Kidney epithelial cell (primary cell): ENCODE results near the gene PMEL. TPM values are rescaled to one million over a fixed set of nuclear protein-coding genes. Genes with fewer than 3 reads are reported as not detected.
A peak's percentile ranks its signal among the peaks of the same experiment; 100 is the strongest.

Source experiments
- DNase-seq: peaks from one replicate; pipeline ENCODE4 v3.0.0-alpha.2; 2010; ENCODE audit warnings: low read depth
- H3K27me3 ChIP-seq: 2 replicates; pipeline ENCODE4 v1.6.0; 2011; ENCODE audit warnings: low read length; ENCODE audit not compliant: control insufficient read depth, insufficient read depth
- H3K36me3 ChIP-seq: 2 replicates; pipeline ENCODE4 v1.5.1; 2011; ENCODE audit warnings: low read length; ENCODE audit not compliant: control insufficient read depth, insufficient read depth
- H3K4me3 ChIP-seq: 2 replicates; pipeline ENCODE4 v1.5.1; 2011; ENCODE audit warnings: low read depth, mild to moderate bottlenecking, control low read depth, low read length
- total RNA-seq: library from RNA; depleted of rRNA; stranded (reverse); fragments of >200 nt; gene quantifications from 2 replicates; pipeline ENCODE4 v1.2.3, GENCODE V29; 2015
- TF ChIP-seq, protein P1 (sequence below): IDR thresholded peaks from 2 replicates; pipeline ENCODE4 v1.5.1; 2011; ENCODE audit warnings: mild to moderate bottlenecking, moderate library complexity, low read length, control low read depth, inconsistent platforms; ENCODE audit not compliant: insufficient read depth, poor library complexity, severe bottlenecking

PMEL gene
- 0.96 and 1.1 TPM in 2 replicates for total RNA-seq

DNA sequence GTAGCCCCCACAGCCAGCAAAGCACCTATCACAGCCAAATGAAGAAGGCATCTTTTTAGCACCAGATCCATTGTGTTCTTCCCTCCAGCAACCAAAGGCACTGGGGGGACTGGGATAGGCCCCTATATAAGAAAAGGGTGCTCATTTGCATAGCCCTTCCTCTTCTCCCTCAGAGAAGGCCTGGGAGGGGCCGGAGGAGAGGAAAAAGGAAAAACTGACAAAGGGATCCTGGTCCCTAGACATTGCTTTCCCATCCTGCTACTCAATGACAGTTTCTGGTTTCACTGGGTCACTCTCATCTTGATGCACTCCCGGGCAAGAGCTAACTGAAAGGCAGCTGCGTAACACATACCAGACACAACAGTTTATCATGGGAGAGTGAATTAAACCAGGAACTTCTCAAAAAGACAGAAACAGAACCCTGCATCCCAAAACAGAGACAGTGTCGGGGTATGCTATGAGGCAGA is at the start of gene PMEL:
Gene PMEL (minus strand): TSS at position 102 of the 467 bp plus-strand sequence. CDS start 31 bp downstream, at position 71.
- no peak for DNase-seq
- no peaks in the 10 kb centered on the region for H3K36me3 ChIP-seq
- TF ChIP-seq, protein P1, sequence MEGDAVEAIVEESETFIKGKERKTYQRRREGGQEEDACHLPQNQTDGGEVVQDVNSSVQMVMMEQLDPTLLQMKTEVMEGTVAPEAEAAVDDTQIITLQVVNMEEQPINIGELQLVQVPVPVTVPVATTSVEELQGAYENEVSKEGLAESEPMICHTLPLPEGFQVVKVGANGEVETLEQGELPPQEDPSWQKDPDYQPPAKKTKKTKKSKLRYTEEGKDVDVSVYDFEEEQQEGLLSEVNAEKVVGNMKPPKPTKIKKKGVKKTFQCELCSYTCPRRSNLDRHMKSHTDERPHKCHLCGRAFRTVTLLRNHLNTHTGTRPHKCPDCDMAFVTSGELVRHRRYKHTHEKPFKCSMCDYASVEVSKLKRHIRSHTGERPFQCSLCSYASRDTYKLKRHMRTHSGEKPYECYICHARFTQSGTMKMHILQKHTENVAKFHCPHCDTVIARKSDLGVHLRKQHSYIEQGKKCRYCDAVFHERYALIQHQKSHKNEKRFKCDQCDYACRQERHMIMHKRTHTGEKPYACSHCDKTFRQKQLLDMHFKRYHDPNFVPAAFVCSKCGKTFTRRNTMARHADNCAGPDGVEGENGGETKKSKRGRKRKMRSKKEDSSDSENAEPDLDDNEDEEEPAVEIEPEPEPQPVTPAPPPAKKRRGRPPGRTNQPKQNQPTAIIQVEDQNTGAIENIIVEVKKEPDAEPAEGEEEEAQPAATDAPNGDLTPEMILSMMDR = no peak
- H3K4me3 ChIP-seq = peak within 1 kb of the TSS; percentile 64
- no peaks in the 10 kb centered on the region for H3K27me3 ChIP-seq

DNA sequence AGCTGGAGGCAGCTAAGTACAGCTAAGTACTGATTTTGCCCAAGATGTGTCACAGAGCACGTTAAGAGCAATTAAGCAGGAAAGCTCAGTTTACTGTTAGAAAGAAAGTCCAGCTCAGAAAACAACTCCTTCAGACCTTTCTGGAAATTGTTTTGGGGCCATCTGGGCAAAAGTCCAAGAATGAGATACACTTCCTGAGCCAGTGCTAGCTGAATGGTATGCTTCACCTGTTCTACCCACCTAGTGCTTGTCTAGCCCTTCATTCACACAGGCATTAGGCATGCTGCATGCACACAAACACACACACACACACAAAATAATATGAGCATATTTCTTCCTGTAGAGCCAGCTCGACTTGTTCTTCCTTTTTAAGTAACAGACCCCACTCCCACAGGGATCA is 48.4 kb upstream of the PMEL start:
- no peak for DNase-seq
- H3K36me3 ChIP-seq = no peaks in the 10 kb centered on the region
- TF ChIP-seq, protein P1 = no peak
- no peak overlapping the region for H3K4me3 ChIP-seq
- no peaks in the 10 kb centered on the region for H3K27me3 ChIP-seq

DNA sequence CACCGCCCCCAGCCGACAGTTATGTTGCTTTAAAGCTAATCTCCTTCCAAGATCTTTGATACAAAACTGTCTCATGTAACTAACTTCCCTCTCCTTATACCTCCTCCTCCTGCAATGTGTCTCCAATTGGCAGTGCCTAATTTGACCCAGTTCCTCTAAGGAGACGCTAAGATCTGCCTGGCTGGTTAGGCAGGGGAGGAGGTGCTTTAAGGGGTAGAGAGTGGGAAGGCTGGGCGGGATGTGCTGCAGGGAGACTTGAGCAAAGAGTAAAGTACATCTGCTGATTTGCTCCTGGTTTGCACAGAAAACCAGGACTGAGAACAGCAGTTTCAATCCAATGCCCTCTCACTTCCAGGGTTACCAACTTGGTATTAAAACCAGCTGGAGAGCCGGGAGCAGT is 47.6 kb upstream of the PMEL start:
- Histone ChIP-seq H3K27me3 (no peaks in the 10 kb centered on the region), H3K36me3 (no peaks in the 10 kb centered on the region), H3K4me3 (no peak overlapping the region)
- DNase-seq = no peak
- TF ChIP-seq, protein P1 = no peak

DNA sequence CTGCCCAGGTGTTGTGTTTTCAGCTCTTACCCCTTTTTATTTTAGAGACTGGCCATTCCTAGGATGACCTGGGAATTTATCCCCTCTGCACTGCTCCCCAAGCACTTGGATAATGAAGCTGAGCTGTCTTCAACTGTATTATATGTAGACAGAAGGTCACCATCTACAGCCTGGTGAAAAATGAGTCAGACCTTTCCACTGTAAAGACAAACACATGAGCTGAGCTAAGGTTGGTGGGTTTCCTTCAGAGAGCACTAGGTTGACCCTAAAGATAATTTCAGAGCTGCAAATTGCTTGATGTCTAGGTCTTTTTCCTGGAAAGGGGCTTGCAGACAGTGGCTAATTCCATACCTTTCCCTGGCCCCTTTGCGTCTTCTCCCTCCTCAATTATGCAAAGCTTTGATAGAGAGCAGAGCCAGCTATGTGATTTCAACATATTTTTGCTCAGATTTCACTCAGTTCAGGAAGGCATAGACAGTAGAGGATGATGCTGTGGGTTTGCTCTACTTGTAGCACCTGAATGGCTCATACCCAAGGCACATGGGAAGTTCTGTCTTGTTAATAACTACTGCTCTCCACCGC is 45.8 kb upstream of the PMEL start:
- TF ChIP-seq, protein P1 = no peak
- H3K36me3 ChIP-seq = no peaks in the 10 kb centered on the region
- no peak for DNase-seq
- no peaks in the 10 kb centered on the region for H3K27me3 ChIP-seq
- H3K4me3 ChIP-seq = no peak overlapping the region

DNA sequence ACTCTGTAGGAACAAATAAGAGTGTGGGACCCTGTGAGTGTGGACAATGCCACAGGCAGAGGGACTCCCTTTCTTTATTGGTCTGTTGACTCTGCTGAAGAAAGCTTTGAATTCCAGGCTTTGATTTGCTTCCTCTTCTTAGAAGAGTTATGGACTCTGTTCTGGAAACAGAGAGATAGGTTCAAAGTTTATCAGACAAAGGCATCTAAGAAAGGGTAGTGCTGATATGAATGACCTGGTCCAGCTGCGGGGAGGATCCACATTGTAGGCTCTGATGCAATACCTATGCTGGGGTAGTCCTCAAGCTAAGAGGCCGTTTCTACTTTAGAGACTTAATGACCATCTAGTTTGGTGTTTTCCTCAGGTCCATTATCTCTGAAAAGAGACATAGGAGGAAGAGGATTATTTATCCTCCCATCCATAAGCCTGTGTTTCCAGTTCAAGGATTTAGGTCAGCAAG is 44.3 kb upstream of the PMEL start:
- H3K27me3 ChIP-seq = no peaks in the 10 kb centered on the region
- TF ChIP-seq, protein P1 = no peak
- no peak for DNase-seq
- no peak overlapping the region for H3K4me3 ChIP-seq
- no peaks in the 10 kb centered on the region for H3K36me3 ChIP-seq
